Cardiac fibroblast (primary cell): Measurements from ENCODE around the gene ZNF195.
A peak's percentile ranks its signal among the peaks of the same experiment; 100 is the strongest.
"Not testable (repeated sequence)": the region's sequence is repeated elsewhere in the genome, so short reads cannot be mapped to it uniquely, and the experiment has no call there.

Experiments
- DNase-seq, 2 donors: peaks; one replicate each; pipeline versions ENCODE4 v3.0.0 to v3.0.0-alpha.2; 2010; ENCODE audit warnings: low read depth in 2 of 2
- H3K4me3 ChIP-seq, 2 donors: replicated peaks in 1 of 2; 1 replicate in 1 of 2; 2 replicates in 1 of 2; pipeline ENCODE4 v1.5.1; 2011; ENCODE audit warnings: low read depth in 2 of 2, low read length in 2 of 2, mild to moderate bottlenecking in 2 of 2, moderate library complexity in 1 of 2
- CTCF ChIP-seq: IDR thresholded peaks from one replicate; pipeline ENCODE4 v1.5.1; 2011; ENCODE audit warnings: low read depth, mild to moderate bottlenecking, low read length, inconsistent platforms

Gene ZNF195

GRCh38 chr11:3378426-3379423, at the start of gene ZNF195:
ZNF195 (minus strand) TSS chr11:3379146; CDS start chr11:3379040, 106 bp downstream.
- peak within 1 kb of the TSS; percentile 87 to 88 for H3K4me3 ChIP-seq
- DNase-seq, result peak; percentile 91 to 94
- no peak for TF ChIP-seq CTCF

GRCh38 chr11:3428076-3428475, 49.1 kb upstream of the ZNF195 start:
- not testable (repeated sequence) for DNase-seq, H3K4me3 ChIP-seq

GRCh38 chr11:3426541-3426940, 47.6 kb upstream of the ZNF195 start:
- DNase-seq, H3K4me3 ChIP-seq: not testable (repeated sequence)

GRCh38 chr11:3423928-3424327, 45.0 kb upstream of the ZNF195 start:
- not testable (repeated sequence) for H3K4me3 ChIP-seq, DNase-seq

- peak overlapping the region; percentile 57 to 58 for H3K4me3 ChIP-seq
- DNase-seq, result not testable (repeated sequence)
Measured at GRCh38 chr11:3423138-3423731, 44.3 kb upstream of the ZNF195 start.

GRCh38 chr11:3422380-3423137, 43.6 kb upstream of the ZNF195 start:
- peak; percentile 98 to 99 for DNase-seq
- peak overlapping the region; percentile 52 to 58 for H3K4me3 ChIP-seq

GRCh38 chr11:3421608-3422379, 42.8 kb upstream of the ZNF195 start:
- peak; percentile 51 to 53 for DNase-seq
- H3K4me3 ChIP-seq, result peak overlapping the region; percentile 43 to 58

GRCh38 chr11:3420281-3421042, 41.5 kb upstream of the ZNF195 start:
- H3K4me3 ChIP-seq, DNase-seq: not testable (repeated sequence)

- H3K4me3 ChIP-seq, DNase-seq: not testable (repeated sequence)
Measured at GRCh38 chr11:3419496-3419895, 40.5 kb upstream of the ZNF195 start.

GRCh38 chr11:3417047-3417446, 38.1 kb upstream of the ZNF195 start:
- peak; percentile 39 for TF ChIP-seq CTCF
- DNase-seq, result peak; percentile 64 to 73
- not testable (repeated sequence) for H3K4me3 ChIP-seq

GRCh38 chr11:3415301-3415700, 36.4 kb upstream of the ZNF195 start:
- not testable (repeated sequence) for DNase-seq, H3K4me3 ChIP-seq

GRCh38 chr11:3413666-3414065, 34.7 kb upstream of the ZNF195 start:
- DNase-seq, H3K4me3 ChIP-seq: not testable (repeated sequence)
